ENCODE data around the gene XRN2. TPM values are rescaled to one million over a fixed set of nuclear protein-coding genes. Genes with fewer than 3 reads are reported as not detected.

XRN2 gene
- total and polyA plus RNA-seq, 2 of the 13 experiments (the other 11 are each of a cell fraction or from before 2014, with no cell fraction given): 90.3 to 171 TPM

DNA sequence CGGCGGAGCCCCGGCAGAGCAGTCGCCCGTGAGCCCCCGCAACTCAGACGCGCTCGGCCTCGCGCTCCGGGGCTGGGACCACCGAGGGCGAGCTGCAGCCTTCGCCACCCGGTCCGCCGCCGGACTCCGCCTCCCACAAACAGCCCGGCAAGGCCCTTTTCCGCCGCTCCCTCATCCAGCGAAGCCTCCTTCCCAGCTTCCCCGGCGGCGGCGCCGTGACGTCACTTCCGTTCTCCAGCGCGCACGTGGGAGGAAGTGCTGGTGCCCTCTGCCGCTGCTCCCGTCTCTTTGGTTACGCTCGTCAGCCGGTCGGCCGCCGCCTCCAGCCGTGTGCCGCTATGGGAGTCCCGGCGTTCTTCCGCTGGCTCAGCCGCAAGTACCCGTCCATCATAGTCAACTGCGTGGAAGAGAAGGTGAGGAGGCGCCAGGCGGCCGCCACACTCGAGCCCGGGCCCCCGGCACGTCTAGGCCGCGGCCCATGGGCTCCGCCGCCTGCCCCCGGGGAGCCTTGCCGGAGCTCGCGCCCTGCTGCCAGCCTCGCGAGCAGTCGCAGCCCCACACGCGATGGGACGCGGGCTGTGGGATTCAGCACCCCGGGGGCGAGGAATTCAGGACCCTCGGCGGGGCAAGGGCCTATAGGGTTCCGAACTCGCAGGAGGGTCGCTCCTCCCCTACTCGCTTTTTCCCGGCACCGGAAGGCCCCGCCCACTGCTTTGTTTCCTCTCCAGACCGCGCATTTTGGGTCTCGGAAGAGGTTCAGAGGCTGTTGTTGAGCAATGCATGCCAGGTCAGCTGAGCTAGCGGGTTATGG, at the start of gene XRN2 (continued):
- TF ChIP-seq FIP1L1 (IDR thresholded peaks at IDR 0.05; ENCODE audit: borderline replicate concordance, insufficient read depth, low read depth, low read length): 0 out of 2 replicates have a peak, but pooled peaks have one; percentile 61
- TF ChIP-seq ARNTL (CRISPR knock-in tag; IDR thresholded peaks at IDR 0.05): peak; percentile 97
- peak; percentile 89 for TF ChIP-seq ZNF451 (CRISPR knock-in tag; IDR thresholded peaks at IDR 0.05)
- peak; percentile 83 for TF ChIP-seq NKX3-1 (CRISPR knock-in tag; IDR thresholded peaks at IDR 0.05)
- no peak for TF ChIP-seq IKZF4 (CRISPR knock-in tag; IDR thresholded peaks at IDR 0.05; ENCODE audit: borderline replicate concordance, low read depth, not compliant biosample characterization)
- peak; percentile 96 for TF ChIP-seq HOXA3 (CRISPR knock-in tag; IDR thresholded peaks at IDR 0.05)
- no peak for TF ChIP-seq ZNF569 (CRISPR knock-in tag; IDR thresholded peaks at IDR 0.05; ENCODE audit: borderline replicate concordance)
- no peak for TF ChIP-seq PCBP1 (IDR thresholded peaks at IDR 0.05; ENCODE audit: borderline replicate concordance, low read depth, low read length)
- no peak for TF ChIP-seq NONO (IDR thresholded peaks at IDR 0.05)
- peak; percentile 98 for TF ChIP-seq NONO (CRISPR knock-in tag; conservative IDR thresholded peaks at IDR 0.05)
- TF ChIP-seq ZNF234 (CRISPR knock-in tag; conservative IDR thresholded peaks at IDR 0.05): peak; percentile 63; the same call in 1 of the 2 replicates
- peak; percentile 99 for TF ChIP-seq AGO2 (optimal IDR thresholded peaks at IDR 0.05; ENCODE audit: low read depth, low read length)
- peak; percentile 93 for TF ChIP-seq ELF1 (CRISPR knock-in tag; IDR thresholded peaks at IDR 0.05)
- no peak; the same call in 1 of the 2 replicates for TF ChIP-seq NR2F6 (IDR thresholded peaks at IDR 0.05)
- peak; percentile 80 for TF ChIP-seq NR2F6 (CRISPR knock-in tag; IDR thresholded peaks at IDR 0.05)
- TF ChIP-seq ZNF776 (CRISPR knock-in tag; IDR thresholded peaks at IDR 0.05): peak; percentile 96
- TF ChIP-seq NFIB (CRISPR knock-in tag; IDR thresholded peaks at IDR 0.05; ENCODE audit: borderline replicate concordance): no peak
- TF ChIP-seq, protein P1, sequence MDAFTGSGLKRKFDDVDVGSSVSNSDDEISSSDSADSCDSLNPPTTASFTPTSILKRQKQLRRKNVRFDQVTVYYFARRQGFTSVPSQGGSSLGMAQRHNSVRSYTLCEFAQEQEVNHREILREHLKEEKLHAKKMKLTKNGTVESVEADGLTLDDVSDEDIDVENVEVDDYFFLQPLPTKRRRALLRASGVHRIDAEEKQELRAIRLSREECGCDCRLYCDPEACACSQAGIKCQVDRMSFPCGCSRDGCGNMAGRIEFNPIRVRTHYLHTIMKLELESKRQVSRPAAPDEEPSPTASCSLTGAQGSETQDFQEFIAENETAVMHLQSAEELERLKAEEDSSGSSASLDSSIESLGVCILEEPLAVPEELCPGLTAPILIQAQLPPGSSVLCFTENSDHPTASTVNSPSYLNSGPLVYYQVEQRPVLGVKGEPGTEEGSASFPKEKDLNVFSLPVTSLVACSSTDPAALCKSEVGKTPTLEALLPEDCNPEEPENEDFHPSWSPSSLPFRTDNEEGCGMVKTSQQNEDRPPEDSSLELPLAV (CRISPR knock-in tag; conservative IDR thresholded peaks at IDR 0.05; ENCODE audit: low read depth): peak; percentile 94; the same call in 1 of the 2 replicates
- peak; percentile 83 for TF ChIP-seq GATA4 (IDR thresholded peaks at IDR 0.05; ENCODE audit: borderline replicate concordance, low read depth)
- TF ChIP-seq, protein P2, sequence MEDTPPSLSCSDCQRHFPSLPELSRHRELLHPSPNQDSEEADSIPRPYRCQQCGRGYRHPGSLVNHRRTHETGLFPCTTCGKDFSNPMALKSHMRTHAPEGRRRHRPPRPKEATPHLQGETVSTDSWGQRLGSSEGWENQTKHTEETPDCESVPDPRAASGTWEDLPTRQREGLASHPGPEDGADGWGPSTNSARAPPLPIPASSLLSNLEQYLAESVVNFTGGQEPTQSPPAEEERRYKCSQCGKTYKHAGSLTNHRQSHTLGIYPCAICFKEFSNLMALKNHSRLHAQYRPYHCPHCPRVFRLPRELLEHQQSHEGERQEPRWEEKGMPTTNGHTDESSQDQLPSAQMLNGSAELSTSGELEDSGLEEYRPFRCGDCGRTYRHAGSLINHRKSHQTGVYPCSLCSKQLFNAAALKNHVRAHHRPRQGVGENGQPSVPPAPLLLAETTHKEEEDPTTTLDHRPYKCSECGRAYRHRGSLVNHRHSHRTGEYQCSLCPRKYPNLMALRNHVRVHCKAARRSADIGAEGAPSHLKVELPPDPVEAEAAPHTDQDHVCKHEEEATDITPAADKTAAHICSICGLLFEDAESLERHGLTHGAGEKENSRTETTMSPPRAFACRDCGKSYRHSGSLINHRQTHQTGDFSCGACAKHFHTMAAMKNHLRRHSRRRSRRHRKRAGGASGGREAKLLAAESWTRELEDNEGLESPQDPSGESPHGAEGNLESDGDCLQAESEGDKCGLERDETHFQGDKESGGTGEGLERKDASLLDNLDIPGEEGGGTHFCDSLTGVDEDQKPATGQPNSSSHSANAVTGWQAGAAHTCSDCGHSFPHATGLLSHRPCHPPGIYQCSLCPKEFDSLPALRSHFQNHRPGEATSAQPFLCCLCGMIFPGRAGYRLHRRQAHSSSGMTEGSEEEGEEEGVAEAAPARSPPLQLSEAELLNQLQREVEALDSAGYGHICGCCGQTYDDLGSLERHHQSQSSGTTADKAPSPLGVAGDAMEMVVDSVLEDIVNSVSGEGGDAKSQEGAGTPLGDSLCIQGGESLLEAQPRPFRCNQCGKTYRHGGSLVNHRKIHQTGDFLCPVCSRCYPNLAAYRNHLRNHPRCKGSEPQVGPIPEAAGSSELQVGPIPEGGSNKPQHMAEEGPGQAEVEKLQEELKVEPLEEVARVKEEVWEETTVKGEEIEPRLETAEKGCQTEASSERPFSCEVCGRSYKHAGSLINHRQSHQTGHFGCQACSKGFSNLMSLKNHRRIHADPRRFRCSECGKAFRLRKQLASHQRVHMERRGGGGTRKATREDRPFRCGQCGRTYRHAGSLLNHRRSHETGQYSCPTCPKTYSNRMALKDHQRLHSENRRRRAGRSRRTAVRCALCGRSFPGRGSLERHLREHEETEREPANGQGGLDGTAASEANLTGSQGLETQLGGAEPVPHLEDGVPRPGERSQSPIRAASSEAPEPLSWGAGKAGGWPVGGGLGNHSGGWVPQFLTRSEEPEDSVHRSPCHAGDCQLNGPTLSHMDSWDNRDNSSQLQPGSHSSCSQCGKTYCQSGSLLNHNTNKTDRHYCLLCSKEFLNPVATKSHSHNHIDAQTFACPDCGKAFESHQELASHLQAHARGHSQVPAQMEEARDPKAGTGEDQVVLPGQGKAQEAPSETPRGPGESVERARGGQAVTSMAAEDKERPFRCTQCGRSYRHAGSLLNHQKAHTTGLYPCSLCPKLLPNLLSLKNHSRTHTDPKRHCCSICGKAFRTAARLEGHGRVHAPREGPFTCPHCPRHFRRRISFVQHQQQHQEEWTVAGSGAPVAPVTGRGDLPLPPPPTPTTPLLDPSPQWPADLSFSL (CRISPR knock-in tag; IDR thresholded peaks at IDR 0.05): peak; percentile 77
- TF ChIP-seq ZNF382 (CRISPR knock-in tag; IDR thresholded peaks at IDR 0.05; ENCODE audit: borderline replicate concordance): no peak
- TF ChIP-seq MBNL3 (CRISPR knock-in tag; conservative IDR thresholded peaks at IDR 0.05): no peak
- peak; percentile 82; the same call in 1 of the 2 replicates for TF ChIP-seq ETV6 (CRISPR knock-in tag; conservative IDR thresholded peaks at IDR 0.05)

All from HepG2 (cell line).